ENCODE measurements around the gene CEP128. TPM values are rescaled to one million over a fixed set of nuclear protein-coding genes. Genes with fewer than 3 reads are reported as not detected.

Gene CEP128
- total RNA-seq, 1 donor from 2014 or later: 18.2 TPM

Other genes with a start within 250 kb of the CEP128 start
- gene TSHR, start 13.9 kb upstream of the CEP128 start, total RNA-seq: 0.16 and 0.47 TPM in 2 replicates

All from activated T-helper 1 cell treated with anti-CD3 and anti-CD28 coated beads, Interleukin-12 subunit alpha, Interleukin-12 subunit beta, Interleukin-2, Interleukin-4 antibody, amounts not matched to agents 30 ng/mL and 10 ng/mL and 1 ng/mL, durations not matched to agents 14 hours and 24 hours and 36 hours (primary cell).